Loucy (cell line): ENCODE results near the gene ARL2.

Source experiments
- H2AFZ ChIP-seq: fragments of 200-600 bp; sonication (generic); 2 replicates; pipeline ENCODE4 v1.6.0; 2016; ENCODE audit warnings: antibody characterized with exemption, mild to moderate bottlenecking, low read length, moderate library complexity
- H3F3A ChIP-seq: fragments of 200-600 bp; 2 replicates; pipeline ENCODE4 v1.6.0; 2016; ENCODE audit warnings: antibody characterized with exemption, low read depth, mild to moderate bottlenecking
- H3K27me3 ChIP-seq: fragments of 200-600 bp; sonication (generic); 2 replicates; pipeline ENCODE4 v1.6.1; 2014; ENCODE audit warnings: low read length, mild to moderate bottlenecking; ENCODE audit not compliant: insufficient read depth, poor library complexity, severe bottlenecking
- H3K36me3 ChIP-seq: fragments of 200-600 bp; sonication (generic); 2 replicates; pipeline ENCODE4 v1.6.1; 2016; ENCODE audit warnings: low read length; ENCODE audit not compliant: insufficient read depth
- H3K4me1 ChIP-seq: fragments of 200-600 bp; sonication (generic); 2 replicates; pipeline ENCODE4 v1.5.1; 2014; ENCODE audit warnings: low read length, mild to moderate bottlenecking; ENCODE audit not compliant: insufficient read depth, poor library complexity, severe bottlenecking
- H3K4me2 ChIP-seq: fragments of 200-600 bp; sonication (generic); 2 replicates; pipeline ENCODE4 v1.6.0; 2014; ENCODE audit warnings: antibody characterized with exemption, low read length, low read depth, mild to moderate bottlenecking; ENCODE audit not compliant: poor library complexity, severe bottlenecking
- H3K4me3 ChIP-seq: fragments of 200-600 bp; sonication (generic); 2 replicates; pipeline ENCODE4 v1.5.1; 2014; ENCODE audit warnings: low read length, mild to moderate bottlenecking, mixed read lengths; ENCODE audit not compliant: poor library complexity, severe bottlenecking
- H3K79me2 ChIP-seq: fragments of 200-600 bp; sonication (generic); 2 replicates; pipeline ENCODE4 v1.6.1; 2014; ENCODE audit warnings: low read length; ENCODE audit not compliant: insufficient read depth
- H3K9ac ChIP-seq: fragments of 200-600 bp; sonication (generic); 2 replicates; pipeline ENCODE4 v1.6.0; 2014; ENCODE audit warnings: mild to moderate bottlenecking, low read depth, low read length, moderate library complexity; ENCODE audit not compliant: poor library complexity, severe bottlenecking
- H3K9me2 ChIP-seq: fragments of 200-600 bp; sonication (generic); replicated peaks from 2 replicates; pipeline ENCODE4 v1.6.1; 2016; ENCODE audit warnings: low read depth, low read length, mixed read lengths
- H3K9me3 ChIP-seq: fragments of 200-600 bp; sonication (generic); 2 replicates; pipeline ENCODE4 v1.6.1; 2014; ENCODE audit warnings: mild to moderate bottlenecking, antibody characterized with exemption, low read length, low read depth; ENCODE audit not compliant: insufficient read depth
- H4K20me1 ChIP-seq: fragments of 200-600 bp; sonication (generic); 2 replicates; pipeline ENCODE4 v1.6.0; 2014; ENCODE audit warnings: antibody characterized with exemption, low read length, mild to moderate bottlenecking; ENCODE audit not compliant: insufficient read depth, poor library complexity, severe bottlenecking
- CTCF ChIP-seq: fragments of 200-600 bp; sonication (generic); conservative IDR thresholded peaks from 2 replicates; pipeline ENCODE4 v1.5.1; 2014; ENCODE audit warnings: mild to moderate bottlenecking, antibody characterized with exemption, low read length
- EZH2phosphoT487 ChIP-seq: fragments of 200-600 bp; IDR thresholded peaks from 2 replicates; pipeline ENCODE4 v1.6.1; 2018; ENCODE audit warnings: antibody characterized with exemption, mild to moderate bottlenecking, moderate library complexity, borderline replicate concordance

The ARL2 gene

GRCh38 chr11:64970731-64971151, 43.2 kb upstream of the ARL2 start:
- TF ChIP-seq EZH2phosphoT487 (no peak), CTCF (no peak)
- no peak overlapping the region for H3K4me2 ChIP-seq

GRCh38 chr11:64971421-64972233, 42.3 kb upstream of the ARL2 start, which contains the start of gene MAJIN:
Gene MAJIN (minus strand): TSS chr11:64972108. CDS start chr11:64959405, 12,703 bp downstream.
- no peaks in the 10 kb centered on the region for H3K9me3 ChIP-seq
- no peaks in the 10 kb centered on the region for H3K27me3 ChIP-seq
- TF ChIP-seq EZH2phosphoT487, result no peak
- no peak for TF ChIP-seq CTCF
- H3K4me3 ChIP-seq, result no peak within 1 kb of the TSS
- H3K9me2 ChIP-seq, result no peaks in the 10 kb centered on the region
- no peaks in the 10 kb centered on the region for H3K79me2 ChIP-seq
- no peaks in the 10 kb centered on the region for H4K20me1 ChIP-seq
- no peaks in the 10 kb centered on the region for H3K36me3 ChIP-seq
- H3K9ac ChIP-seq, result no peak within 1 kb of the TSS
- no peak within 1 kb of the TSS for H3K4me2 ChIP-seq
- H3K4me1 ChIP-seq, result no peaks in the 10 kb centered on the region
- no peak within 1 kb of the TSS for H2AFZ ChIP-seq
- H3F3A ChIP-seq, result no peaks in the 10 kb centered on the region

More at GRCh38 chr11:64970731-64971151, 43.2 kb upstream of the ARL2 start:
- Histone ChIP-seq H3F3A (no peaks in the 10 kb centered on the region), H3K79me2 (no peaks in the 10 kb centered on the region), H3K36me3 (no peaks in the 10 kb centered on the region), H3K4me3 (no peak overlapping the region), H4K20me1 (no peaks in the 10 kb centered on the region), H3K9ac (no peak overlapping the region), H2AFZ (no peak overlapping the region), H3K9me3 (no peaks in the 10 kb centered on the region), H3K4me1 (no peaks in the 10 kb centered on the region), H3K27me3 (no peaks in the 10 kb centered on the region), H3K9me2 (no peaks in the 10 kb centered on the region)

- Histone ChIP-seq H3K79me2 (no peaks in the 10 kb centered on the region), H4K20me1 (no peaks in the 10 kb centered on the region), H3K9me2 (no peaks in the 10 kb centered on the region), H3K4me2 (no peak overlapping the region), H2AFZ (no peak overlapping the region), H3K36me3 (no peaks in the 10 kb centered on the region), H3K4me1 (no peaks in the 10 kb centered on the region), H3K27me3 (no peaks in the 10 kb centered on the region), H3K4me3 (no peak overlapping the region), H3K9ac (no peak overlapping the region), H3K9me3 (no peaks in the 10 kb centered on the region), H3F3A (no peaks in the 10 kb centered on the region)
- TF ChIP-seq CTCF (no peak), EZH2phosphoT487 (no peak)
Observed at GRCh38 chr11:64974124-64974523, 39.8 kb upstream of the ARL2 start.
